ENCODE results near the gene NACC2.

DNA sequence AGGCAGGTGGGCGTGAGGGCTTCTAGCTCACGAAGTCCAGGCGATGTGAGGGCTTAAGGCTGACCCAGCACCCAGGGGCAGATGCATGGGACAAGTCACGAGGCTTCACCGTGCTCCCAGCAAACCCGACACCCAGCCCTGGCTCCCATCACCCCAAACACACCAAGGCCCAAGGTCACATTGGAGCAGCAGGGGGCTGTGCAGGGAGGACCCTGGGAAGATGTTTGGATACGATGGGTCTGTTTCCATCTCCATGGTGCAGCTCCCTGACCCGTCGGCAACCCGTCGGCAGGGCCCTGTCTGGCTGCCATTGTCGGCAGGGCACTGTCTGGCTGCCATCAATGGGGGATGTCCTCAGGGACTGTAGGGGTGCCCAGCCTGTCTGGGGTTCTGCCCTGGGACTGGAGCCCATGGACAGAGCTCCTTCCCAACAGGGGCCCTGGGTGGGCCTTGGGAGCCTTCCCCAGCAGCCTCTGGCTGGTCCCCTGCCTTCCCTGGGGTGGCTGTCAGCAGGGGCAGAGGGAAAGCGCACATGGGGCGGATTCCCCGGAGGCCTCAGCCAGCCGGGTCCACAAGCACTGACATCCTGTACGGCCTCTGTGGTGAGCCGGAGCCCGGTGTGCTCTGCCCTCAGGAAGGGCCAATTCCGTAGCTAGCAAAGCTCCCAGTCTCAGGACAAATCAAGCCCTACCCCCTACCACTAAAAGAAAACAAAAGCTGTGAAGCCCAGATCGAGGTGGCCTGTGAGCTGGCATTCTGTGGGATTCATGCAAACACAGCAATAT lies 47.1 kb downstream of the NACC2 start:
- no peak for TF ChIP-seq EZH2 (IDR thresholded peaks at IDR 0.05; ENCODE audit: borderline replicate concordance, insufficient read depth, low read depth, low read length, poor library complexity, severe bottlenecking)
- TF ChIP-seq, protein P1, sequence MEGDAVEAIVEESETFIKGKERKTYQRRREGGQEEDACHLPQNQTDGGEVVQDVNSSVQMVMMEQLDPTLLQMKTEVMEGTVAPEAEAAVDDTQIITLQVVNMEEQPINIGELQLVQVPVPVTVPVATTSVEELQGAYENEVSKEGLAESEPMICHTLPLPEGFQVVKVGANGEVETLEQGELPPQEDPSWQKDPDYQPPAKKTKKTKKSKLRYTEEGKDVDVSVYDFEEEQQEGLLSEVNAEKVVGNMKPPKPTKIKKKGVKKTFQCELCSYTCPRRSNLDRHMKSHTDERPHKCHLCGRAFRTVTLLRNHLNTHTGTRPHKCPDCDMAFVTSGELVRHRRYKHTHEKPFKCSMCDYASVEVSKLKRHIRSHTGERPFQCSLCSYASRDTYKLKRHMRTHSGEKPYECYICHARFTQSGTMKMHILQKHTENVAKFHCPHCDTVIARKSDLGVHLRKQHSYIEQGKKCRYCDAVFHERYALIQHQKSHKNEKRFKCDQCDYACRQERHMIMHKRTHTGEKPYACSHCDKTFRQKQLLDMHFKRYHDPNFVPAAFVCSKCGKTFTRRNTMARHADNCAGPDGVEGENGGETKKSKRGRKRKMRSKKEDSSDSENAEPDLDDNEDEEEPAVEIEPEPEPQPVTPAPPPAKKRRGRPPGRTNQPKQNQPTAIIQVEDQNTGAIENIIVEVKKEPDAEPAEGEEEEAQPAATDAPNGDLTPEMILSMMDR (IDR thresholded peaks at IDR 0.05) = no peak
